Fibroblast of the conjunctiva (primary cell): ENCODE results near the gene C2CD4A.
A peak's percentile ranks its signal among the peaks of the same experiment; 100 is the strongest.

ENCODE experiments used
- DNase-seq: peaks from one replicate; pipeline ENCODE4 v3.0.0-alpha.2; 2010; ENCODE audit warnings: low read depth

Gene C2CD4A

GRCh38 chr15:62103431-62103830 lies 36.7 kb downstream of the C2CD4A start:
- DNase-seq, result no peak

- DNase-seq, result no peak
Measured at GRCh38 chr15:62104401-62104800, 37.6 kb downstream of the C2CD4A start.

- DNase-seq, result no peak
Measured at GRCh38 chr15:62104846-62105245, 38.1 kb downstream of the C2CD4A start.

DNA sequence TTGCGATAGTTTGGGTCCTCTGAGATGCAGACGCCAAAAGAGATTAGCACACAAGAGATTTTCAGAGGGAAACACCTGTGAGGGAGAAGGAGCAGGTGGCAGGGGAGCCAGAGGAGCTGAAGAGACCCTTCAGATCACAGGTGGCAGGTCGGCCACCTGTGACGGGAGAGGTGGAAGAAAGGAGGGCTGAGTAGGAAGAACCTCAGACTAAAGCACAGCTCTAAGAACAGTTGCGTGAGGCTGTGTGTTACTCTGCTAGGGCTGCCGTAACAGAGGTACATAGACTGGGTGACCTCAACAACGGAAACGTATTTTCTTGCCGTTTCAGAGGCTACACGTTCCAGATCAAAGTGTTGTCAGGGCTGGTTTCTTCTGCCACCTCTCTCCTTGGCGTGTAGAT lies 38.5 kb downstream of the C2CD4A start:
- no peak for DNase-seq

DNA sequence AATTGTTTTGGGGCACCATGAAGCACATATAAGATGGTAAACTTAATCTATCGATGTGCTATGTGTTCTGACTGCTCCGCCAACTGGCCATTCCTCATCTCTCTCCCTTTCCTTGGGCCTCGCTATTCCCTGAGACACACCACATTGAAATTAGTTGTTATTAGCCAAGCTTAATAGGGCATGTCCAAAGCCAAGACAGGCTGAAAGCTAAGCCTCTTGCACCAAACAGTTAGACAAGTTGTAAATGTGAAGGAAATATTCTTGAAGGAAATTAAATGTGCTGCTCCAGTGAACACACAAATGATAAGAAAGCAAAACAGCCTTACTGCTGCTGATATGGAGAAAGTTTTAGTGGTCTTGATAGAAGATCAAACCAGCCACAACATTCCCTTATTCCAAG lies 39.3 kb downstream of the C2CD4A start:
- DNase-seq, result no peak

- DNase-seq, result no peak
Measured at GRCh38 chr15:62107571-62108121, 40.9 kb downstream of the C2CD4A start.

- DNase-seq, result no peak
Measured at GRCh38 chr15:62108411-62108810, 41.6 kb downstream of the C2CD4A start.

DNA sequence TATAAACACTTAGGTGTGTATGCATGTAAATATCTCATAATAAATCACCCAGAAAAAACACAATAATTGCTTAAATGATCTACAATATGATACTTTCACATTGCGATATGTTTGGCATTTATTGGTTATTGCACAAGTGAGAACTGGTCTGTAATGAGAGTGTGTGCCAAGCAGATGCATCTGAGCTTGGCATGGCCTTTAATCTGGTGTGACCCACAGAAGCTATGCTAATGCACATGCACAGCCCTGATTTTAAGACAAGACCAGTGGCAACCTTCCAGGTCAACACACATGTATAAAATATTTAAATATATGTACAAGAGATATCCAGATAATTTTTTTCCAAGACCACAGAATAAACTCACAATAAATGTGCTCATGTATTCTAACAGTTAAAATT lies 42.7 kb downstream of the C2CD4A start:
- DNase-seq, result no peak

DNA sequence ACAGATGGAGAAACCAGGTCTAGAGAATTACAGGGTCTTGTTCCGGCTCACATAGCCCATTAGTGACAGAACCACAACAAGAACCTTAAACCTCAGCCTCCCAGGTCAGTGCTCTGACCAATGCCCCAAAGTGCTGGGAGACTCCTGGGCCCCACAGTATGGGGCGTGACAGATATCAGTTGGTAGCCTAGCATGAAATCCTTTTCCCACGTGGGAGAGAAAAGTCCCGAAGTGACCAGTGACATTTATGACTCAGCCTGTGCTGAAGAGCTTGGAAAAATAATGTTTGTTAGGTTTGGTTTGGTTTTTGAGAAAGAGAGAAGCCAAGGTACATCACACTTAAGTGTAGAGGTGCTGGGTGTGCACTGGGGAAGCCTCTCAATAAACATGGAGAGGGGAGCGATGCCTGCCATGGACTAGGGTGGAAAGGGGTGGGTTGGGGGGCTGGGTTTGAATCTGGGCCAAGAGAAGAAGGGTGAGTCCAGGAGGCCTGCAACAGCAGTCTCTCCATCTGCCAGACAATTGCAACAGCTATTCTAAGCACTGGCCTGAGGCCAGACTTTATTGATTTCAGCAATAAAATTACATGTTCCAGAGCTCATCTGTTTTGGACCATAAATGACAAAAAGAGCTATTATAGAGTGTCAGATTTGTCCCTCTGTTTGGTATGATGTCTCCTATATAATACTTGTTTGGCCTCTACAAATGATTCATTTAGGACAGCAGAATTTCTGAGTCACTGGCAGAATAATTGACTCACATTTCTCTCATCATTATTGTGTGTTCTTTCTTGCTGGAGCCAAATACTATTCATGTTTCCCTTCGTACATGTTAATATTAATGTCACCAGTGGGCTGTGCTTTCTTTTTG lies 43.4 kb downstream of the C2CD4A start:
- peak; percentile 36 for DNase-seq

DNA sequence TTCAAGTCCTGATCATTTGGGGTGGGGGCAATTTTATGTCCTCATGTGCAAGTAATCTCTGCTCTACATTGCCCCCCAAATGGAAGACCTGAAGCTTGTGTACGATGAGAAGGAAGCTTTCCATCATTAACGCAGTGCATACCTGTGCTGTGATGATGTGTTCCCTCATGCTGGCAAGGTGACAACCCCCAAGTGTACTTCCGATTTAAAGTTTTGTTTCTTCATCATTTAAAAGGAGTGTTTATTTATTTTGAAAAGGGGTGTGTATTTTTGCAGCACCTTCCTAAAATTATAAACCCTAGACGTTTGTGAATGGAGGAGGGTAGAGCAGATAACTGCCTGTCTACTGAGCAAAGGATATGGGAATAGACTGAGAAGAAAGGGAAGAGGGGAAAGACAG lies 45.3 kb downstream of the C2CD4A start:
- DNase-seq, result no peak

DNA sequence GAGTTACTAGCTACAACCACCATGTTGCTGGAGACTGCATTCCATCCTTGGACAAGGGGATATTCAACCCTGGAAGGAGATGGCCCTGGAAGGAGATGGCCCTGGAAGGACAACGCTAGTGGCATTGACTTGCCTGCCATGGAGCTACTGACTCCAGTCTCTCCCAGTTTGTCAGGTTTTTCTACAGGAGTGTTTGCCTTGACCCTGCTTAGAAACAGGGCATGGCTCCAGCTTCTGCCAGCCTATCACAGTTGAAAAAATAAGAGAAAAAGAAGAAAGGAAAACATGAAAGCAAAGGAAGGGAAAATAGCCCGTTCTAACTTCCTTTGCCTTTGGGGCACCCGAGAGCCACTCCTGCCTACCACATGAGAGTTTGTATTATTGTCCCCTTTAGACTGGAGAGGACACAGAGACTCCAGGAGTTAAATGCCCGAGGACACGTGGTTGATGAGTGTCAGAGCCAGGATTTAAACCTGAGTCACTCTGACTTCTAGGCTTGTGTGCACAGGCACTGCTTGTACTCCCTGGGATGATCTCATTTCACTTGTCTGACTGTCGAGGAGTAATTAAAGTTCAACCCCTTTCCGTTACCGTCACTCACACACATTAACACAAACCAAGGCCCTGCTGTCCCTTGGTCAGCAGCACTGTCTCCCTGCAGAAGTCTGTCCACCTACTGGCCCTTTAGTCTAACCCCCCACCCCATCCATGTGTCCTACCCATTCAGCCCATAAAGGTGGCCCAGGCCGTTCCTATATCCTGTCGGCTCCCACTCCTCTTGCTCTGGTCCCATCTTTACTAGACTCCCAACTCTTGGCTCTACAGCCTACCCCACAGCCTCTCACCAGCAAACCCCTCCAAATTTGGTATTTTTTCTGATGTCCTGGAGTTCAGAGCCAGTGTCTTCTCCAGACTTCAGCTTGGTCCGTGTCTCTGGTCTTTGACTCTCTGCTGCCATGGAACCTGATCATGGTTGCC lies 46.1 kb downstream of the C2CD4A start:
- peak; percentile 58 for DNase-seq

- no peak for DNase-seq
Measured at GRCh38 chr15:62115847-62116246, 49.1 kb downstream of the C2CD4A start.

- DNase-seq, result no peak
Measured at GRCh38 chr15:62118520-62119226, 51.9 kb downstream of the C2CD4A start.

DNA sequence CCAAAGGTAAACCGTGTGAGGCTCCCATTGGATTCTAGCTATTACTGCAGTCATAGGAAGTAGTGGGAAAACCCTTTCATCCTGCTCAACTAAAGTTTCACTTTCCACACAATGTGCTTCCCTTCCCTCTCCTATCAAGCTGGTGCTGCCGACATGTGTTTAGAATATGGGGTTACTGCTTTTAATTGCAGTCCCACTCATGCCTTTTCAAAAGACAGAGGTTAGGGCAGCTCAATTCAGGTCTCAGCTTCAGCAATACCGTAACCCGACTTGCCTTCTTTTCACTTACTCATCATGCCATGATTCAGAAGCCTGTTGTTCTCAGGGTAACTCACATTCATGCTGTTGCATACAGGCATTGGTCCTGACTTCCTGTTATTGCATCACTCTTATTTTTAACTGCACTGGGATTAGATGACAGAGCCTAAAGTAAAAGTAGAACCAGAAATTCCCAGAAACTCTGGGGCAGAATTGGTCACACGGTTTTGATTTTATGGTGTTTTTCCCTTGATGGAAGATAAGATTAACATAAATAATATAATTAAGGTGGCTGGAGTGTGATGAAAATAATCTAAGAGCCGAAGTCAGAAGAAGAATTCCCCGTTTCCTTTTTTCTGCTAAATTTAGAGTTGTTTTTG lies 52.6 kb downstream of the C2CD4A start:
- DNase-seq, result peak; percentile 94

DNA sequence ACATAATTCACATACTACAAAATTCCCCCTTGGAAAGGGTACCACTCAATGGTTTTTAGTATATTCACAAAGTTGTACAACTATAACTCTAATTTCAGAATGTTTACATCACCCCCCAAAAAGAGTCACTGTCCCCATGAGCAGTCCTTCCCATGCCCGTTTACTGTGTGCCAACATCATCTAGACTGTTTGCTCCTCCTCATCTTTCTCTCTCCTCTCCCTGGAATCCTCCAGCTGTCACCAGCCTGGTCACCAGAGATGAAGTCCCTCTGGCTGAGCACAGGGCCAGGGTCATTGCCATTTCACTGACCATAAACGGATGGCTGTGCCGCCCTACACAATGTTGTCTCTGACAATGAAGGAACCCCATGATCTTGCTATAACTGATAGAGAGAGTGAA lies 53.1 kb downstream of the C2CD4A start:
- DNase-seq, result no peak
